ENCODE data around the gene ANK3. TPM values are rescaled to one million over a fixed set of nuclear protein-coding genes. Genes with fewer than 3 reads are reported as not detected.

Gene ANK3
- total and polyA plus RNA-seq, 2 donors from 2014 or later, result 38.2 to 214 TPM

- no peak for FAIRE-seq
- intact Hi-C loops (cut with DNase I), result no loop called here
These were observed 31.6 kb upstream of the ANK3 start for GRCh38 chr10:60420991-60421894.

GRCh38 chr10:60419249-60419648 is 29.6 kb upstream of the ANK3 start:
- no peaks in the 10 kb centered on the region for H3K4me1 ChIP-seq (ENCODE audit: control insufficient read depth in 2 of 3, insufficient read depth in 2 of 3, low read depth in 1 of 3, low read length in 3 of 3)
- no peak overlapping the region for H3K9ac ChIP-seq (ENCODE audit: low read length in 3 of 3)
- FAIRE-seq (no peak), DNase-seq (no peak)
- no peaks in the 10 kb centered on the region for H3K9me3 ChIP-seq (ENCODE audit: control insufficient read depth in 2 of 3, insufficient read depth in 1 of 3, low read length in 3 of 3)
- intact Hi-C loops (cut with DNase I), result no loop called here
- no peaks in the 10 kb centered on the region for H3K27me3 ChIP-seq (ENCODE audit: control insufficient read depth, insufficient read depth, low read length)
- no peaks in the 10 kb centered on the region for H3K36me3 ChIP-seq (ENCODE audit: control insufficient read depth in 2 of 3, insufficient read depth in 3 of 3, low read length in 3 of 3)
- H3K27ac ChIP-seq (ENCODE audit: low read depth in 2 of 2, low read length in 2 of 2), result no peak overlapping the region
- no peak for TF ChIP-seq CTCF (IDR thresholded peaks at IDR 0.05; ENCODE audit: borderline replicate concordance, extremely low read depth, insufficient read depth)
- H3K4me3 ChIP-seq (ENCODE audit: low read length in 3 of 3), result no peak overlapping the region

More at GRCh38 chr10:60420991-60421894, 31.6 kb upstream of the ANK3 start:
- DNase-seq, result no peak
- Histone ChIP-seq H3K4me1 (ENCODE audit: control insufficient read depth in 2 of 3, insufficient read depth in 2 of 3, low read depth in 1 of 3, low read length in 3 of 3) (no peaks in the 10 kb centered on the region), H3K36me3 (ENCODE audit: control insufficient read depth in 2 of 3, insufficient read depth in 3 of 3, low read length in 3 of 3) (no peaks in the 10 kb centered on the region), H3K9me3 (ENCODE audit: control insufficient read depth in 2 of 3, insufficient read depth in 1 of 3, low read length in 3 of 3) (no peaks in the 10 kb centered on the region), H3K27me3 (ENCODE audit: control insufficient read depth, insufficient read depth, low read length) (no peaks in the 10 kb centered on the region), H3K4me3 (ENCODE audit: low read length in 3 of 3) (no peak overlapping the region), H3K27ac (ENCODE audit: low read depth in 2 of 2, low read length in 2 of 2) (no peak overlapping the region), H3K9ac (ENCODE audit: low read length in 3 of 3) (no peak overlapping the region)
- no peak for TF ChIP-seq CTCF (IDR thresholded peaks at IDR 0.05; ENCODE audit: borderline replicate concordance, extremely low read depth, insufficient read depth)

GRCh38 chr10:60417901-60418300 is 28.2 kb upstream of the ANK3 start:
- no peak for TF ChIP-seq CTCF (IDR thresholded peaks at IDR 0.05; ENCODE audit: borderline replicate concordance, extremely low read depth, insufficient read depth)
- DNase-seq (no peak), FAIRE-seq (no peak)
- Histone ChIP-seq H3K27me3 (ENCODE audit: control insufficient read depth, insufficient read depth, low read length) (no peaks in the 10 kb centered on the region), H3K9ac (ENCODE audit: low read length in 3 of 3) (no peak overlapping the region), H3K36me3 (ENCODE audit: control insufficient read depth in 2 of 3, insufficient read depth in 3 of 3, low read length in 3 of 3) (no peaks in the 10 kb centered on the region), H3K4me1 (ENCODE audit: control insufficient read depth in 2 of 3, insufficient read depth in 2 of 3, low read depth in 1 of 3, low read length in 3 of 3) (no peaks in the 10 kb centered on the region), H3K9me3 (ENCODE audit: control insufficient read depth in 2 of 3, insufficient read depth in 1 of 3, low read length in 3 of 3) (no peaks in the 10 kb centered on the region), H3K27ac (ENCODE audit: low read depth in 2 of 2, low read length in 2 of 2) (no peak overlapping the region), H3K4me3 (ENCODE audit: low read length in 3 of 3) (no peak overlapping the region)
- intact Hi-C loops (cut with DNase I), result no loop called here

All from kidney (tissue), 14 donors.